Activated effector memory CD4-positive, alpha-beta T cell treated with anti-CD3 and anti-CD28 coated beads, Interleukin-2, amount 50 U/mL, for 16 hours (primary cell): ENCODE data around the gene GDPD2.

Experiments used
- DNase-seq: peaks from one replicate; pipeline ENCODE4 v3.0.0-alpha.2; 2020

GDPD2 gene

GRCh38 chrX:70439016-70439415, 15.9 kb downstream of the GDPD2 start:
- no peak for DNase-seq

GRCh38 chrX:70442224-70442623, 19.1 kb downstream of the GDPD2 start:
- no peak for DNase-seq

- DNase-seq = peak; percentile 67
Measured at GRCh38 chrX:70444326-70444945, 21.3 kb downstream of the GDPD2 start, which contains the start of gene DLG3. Gene DLG3, plus strand, starts transcription at chrX:70444835. Its CDS starts 367 bp downstream, at chrX:70445202.

- no peak for DNase-seq
Measured at GRCh38 chrX:70444946-70445656, 22.0 kb downstream of the GDPD2 start.

GRCh38 chrX:70445951-70446350, 22.8 kb downstream of the GDPD2 start:
- no peak for DNase-seq

GRCh38 chrX:70446380-70447350, 23.6 kb downstream of the GDPD2 start:
- DNase-seq = no peak

GRCh38 chrX:70449457-70449966, 26.4 kb downstream of the GDPD2 start:
- DNase-seq = no peak

GRCh38 chrX:70452143-70452733, 29.1 kb downstream of the GDPD2 start:
- peak; percentile 83 for DNase-seq

- DNase-seq = no peak
Measured at GRCh38 chrX:70453024-70453618, 30.0 kb downstream of the GDPD2 start.

GRCh38 chrX:70454441-70455365, 31.6 kb downstream of the GDPD2 start:
- peak; percentile 88 for DNase-seq

GRCh38 chrX:70455366-70456202, 32.5 kb downstream of the GDPD2 start:
- DNase-seq = no peak

- no peak for DNase-seq
Measured at GRCh38 chrX:70456256-70456655, 33.1 kb downstream of the GDPD2 start.

GRCh38 chrX:70461026-70461425, 37.9 kb downstream of the GDPD2 start:
- DNase-seq = no peak

- DNase-seq = no peak
Measured at GRCh38 chrX:70464051-70464450, 40.9 kb downstream of the GDPD2 start.

- no peak for DNase-seq
Measured at GRCh38 chrX:70466968-70467367, 43.9 kb downstream of the GDPD2 start.

- DNase-seq = no peak
Measured at GRCh38 chrX:70468709-70469108, 45.6 kb downstream of the GDPD2 start.

GRCh38 chrX:70470850-70471289, 47.8 kb downstream of the GDPD2 start:
- no peak for DNase-seq

- DNase-seq = no peak
Measured at GRCh38 chrX:70476166-70476933, 53.2 kb downstream of the GDPD2 start.
